Measurements from ENCODE around the gene MYH10.

MYH10 gene

DNA sequence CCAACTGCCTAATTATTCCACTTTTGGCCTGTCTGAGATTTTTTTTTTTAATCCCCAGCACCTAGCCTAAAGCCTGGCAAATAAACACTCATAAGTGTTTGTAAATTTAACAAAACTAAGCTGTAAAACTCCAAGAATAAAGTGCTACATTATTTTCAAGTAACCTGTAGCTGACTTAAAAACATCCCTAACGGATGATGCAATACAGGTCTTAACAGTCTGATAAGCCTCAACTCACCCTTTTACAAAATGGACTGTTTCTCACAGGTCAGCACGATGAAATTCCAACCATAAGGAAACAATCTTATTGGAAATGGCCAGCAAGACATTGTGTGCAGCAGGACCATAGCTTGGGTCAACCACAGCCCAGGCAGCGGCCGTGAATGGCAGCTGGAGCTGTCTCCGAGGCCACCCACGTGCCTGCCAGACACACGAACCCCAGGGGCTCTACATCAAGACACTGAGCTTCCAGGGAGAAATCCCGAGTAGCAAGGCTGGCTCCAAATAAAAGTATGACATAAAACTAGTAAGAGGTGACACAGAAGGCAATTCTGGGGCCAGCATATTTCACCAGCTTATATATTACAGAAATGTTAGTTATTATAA, 135.9 kb downstream of the MYH10 start:
- no peak for DNase-seq (ENCODE audit: low read depth)

DNA sequence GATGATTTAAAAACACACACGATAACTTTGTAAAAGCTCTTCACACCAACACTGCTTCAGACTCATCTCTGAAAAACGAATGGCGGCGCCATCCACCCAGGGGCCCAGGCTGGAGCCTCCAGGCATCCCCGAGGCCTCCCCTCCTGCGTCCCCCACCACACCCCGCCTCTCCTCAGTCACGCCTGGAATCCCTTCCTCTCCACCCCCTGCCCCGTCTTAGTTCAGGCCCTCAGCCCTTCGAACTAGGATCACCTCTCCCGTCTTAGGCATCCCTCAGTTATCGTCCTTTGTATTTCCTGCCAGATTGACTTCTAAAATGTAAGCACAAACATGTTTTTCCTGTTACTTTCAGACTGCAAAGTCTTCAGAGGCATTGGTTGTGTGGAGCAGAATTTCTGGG, 136.5 kb downstream of the MYH10 start:
- no peak for DNase-seq (ENCODE audit: low read depth)

DNA sequence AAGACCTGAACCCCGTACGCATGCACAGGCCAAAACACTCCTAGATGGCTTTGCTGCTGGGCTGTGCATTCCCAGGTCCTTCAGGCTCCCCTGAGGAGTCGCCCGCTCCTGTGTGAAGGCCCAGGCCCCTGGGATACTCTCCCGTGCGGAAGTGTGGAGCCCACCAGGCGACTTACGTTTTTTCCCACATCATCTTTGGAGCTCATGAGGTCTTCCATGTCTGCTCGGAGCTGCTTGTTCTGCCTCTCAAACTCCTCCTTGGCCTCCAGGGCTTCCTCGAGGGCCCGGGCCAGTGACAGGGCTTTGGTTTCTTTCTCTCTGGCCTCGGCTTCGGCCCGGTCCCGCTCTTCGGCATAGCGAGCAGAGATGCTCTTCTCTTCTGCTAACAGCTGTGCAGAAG, 138.4 kb downstream of the MYH10 start:
- no peak for DNase-seq (ENCODE audit: low read depth)

DNA sequence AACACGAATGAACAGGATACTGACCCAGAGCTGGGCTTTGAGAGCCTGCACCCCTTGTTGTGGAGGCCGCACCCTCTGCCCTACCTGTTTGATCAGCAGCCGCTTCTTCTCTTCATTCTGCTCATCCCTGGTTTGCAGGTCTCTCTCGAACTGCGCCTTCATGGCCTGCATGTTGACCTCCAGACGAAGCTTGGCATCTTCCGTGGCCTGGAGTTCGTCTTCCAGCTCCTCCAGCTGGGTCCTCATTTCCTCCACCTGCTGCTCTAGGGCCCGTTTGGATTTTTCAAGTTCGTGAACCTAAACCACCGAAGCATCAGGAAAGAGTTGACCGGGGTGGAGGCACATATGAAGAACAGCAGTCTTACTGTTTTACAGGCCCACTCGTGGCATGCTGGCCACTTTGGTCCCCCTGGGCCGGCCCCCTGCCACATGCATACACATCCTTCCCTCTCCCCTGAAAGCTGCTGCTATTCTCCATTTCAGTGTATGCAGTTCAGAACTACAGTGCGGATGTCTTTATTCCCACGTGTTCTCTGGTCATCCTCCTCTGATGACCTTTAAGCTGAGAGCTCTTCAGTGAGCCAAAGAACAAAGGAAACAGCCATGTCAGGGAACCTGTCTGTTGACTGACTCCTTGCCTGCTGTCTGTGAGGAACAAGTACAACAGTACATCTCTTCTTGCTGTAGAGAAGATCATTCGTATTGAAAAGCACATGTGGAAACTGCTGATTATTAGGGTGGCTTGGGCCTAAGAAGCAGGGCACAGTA, 140.1 kb downstream of the MYH10 start:
- DNase-seq (ENCODE audit: low read depth) = no peak

DNA sequence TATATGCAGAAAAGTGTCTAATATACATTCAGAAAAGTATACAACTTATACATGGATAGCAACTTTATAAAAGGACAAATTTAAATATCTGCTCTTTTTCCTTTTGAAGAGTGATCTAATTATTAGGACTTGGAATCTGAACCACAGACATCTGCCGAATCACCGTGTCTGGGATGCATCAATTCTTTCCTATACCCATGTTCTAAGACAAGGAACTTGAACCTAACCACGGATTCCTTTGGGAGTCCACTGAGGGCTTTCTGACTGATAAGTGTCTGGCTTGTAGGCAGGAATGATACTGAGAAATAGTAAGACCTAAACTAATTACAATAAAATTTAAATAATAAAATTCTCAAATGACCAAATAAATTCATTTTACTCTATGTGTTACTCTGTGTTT, 140.7 kb downstream of the MYH10 start:
- DNase-seq (ENCODE audit: low read depth) = no peak

DNA sequence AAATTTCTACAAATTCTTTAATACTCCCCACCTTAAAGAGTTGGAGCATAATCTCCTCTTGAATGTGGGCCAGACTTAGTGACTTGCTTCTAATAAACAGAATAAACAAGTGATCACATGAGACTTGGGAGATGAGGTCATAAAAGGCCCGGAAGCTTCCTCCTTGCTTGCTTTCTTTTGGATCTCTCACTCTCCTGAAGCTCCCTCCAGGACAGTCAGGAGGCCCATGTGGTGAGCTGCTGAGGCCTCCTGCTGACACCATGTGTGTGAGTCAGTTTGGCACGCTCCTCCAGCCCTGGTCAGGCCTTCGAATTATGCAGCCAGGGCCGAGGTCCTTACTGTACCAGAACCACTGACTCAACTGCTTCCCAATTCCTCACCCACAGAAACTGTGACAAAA, 141.6 kb downstream of the MYH10 start:
- DNase-seq (ENCODE audit: low read depth) = peak; percentile 86

DNA sequence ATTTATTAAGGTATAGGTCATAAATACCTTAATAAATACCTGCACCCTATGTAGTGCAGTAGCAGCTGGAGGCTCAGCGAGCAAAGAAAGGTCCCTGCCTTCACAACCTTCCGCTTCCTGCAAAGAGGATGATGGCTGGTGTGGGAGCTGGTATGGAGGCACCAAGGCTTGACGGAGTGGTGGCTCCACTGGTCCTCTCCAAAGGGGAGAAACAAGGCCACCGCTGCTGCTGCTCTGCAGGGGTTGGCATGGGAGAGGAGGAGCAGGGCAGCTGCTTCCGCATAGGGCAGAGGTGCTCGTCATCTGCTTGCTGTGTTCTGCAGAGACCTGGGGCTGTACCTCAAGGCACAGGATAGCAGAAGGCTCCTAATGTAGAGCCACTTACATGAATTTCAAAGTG, 142.0 kb downstream of the MYH10 start:
- DNase-seq (ENCODE audit: low read depth) = no peak

DNA sequence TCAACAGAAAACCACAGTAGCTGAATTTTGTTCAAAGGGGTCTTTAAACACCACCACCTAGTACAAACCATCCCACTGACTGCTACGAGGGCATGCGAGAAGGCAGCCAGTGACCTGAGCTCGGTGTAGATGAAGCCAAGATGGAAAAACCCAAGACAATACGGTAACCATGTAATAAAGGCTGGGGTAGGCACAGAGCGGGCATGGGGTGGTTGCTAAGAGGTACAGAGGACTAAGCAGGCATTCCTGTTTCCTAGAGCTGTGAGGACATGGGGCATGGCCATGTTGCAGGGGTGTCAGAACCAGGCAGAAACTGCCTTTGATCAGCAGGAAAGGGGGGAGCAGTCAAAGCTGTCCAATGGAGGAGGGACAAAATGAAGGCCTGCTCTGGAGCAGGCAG, 142.8 kb downstream of the MYH10 start:
- no peak for DNase-seq (ENCODE audit: low read depth)

DNA sequence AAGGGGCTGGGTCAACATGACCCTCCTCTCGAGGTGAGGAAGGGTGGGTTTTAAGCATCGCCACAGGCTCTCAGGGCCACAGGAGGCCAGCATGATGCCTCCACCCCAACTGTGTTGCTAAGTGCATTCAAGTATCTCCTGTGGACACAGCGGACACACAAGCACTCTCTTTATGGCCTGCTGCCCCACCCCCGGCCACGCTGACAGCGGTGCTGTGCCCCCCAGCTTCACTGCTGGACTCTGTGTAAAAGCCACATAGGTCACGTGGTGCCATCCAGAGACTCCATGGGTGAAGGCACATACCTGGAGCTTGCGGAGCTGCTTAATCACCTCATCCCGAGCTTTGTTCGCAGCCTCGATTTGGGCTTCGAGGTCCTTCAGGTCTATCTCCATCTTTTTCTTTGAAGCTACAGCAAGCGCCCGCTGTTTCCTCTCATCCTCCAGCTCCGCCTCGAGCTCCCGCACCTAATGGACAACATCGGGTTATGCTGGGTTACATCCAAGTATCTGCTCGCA, 143.3 kb downstream of the MYH10 start:
- no peak for DNase-seq (ENCODE audit: low read depth)

DNA sequence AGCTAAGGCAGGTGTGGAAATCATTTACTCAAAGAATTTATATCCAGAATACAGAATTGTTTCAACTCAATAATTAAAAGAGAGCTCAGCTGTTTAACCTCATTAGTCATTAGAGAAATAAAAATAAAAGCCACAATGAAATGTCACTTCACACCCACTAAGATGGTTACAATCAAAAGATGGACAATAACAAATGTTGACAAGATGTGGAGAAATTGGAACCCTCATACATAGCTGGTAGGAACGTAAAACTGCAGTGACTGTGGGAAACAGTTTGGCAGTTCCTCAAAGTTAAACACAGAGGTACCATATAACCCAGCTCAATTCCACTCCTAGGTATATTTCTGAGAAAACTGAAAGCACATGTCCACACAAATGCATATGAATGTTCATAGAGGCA, 145.0 kb downstream of the MYH10 start:
- no peak for DNase-seq (ENCODE audit: low read depth)

DNA sequence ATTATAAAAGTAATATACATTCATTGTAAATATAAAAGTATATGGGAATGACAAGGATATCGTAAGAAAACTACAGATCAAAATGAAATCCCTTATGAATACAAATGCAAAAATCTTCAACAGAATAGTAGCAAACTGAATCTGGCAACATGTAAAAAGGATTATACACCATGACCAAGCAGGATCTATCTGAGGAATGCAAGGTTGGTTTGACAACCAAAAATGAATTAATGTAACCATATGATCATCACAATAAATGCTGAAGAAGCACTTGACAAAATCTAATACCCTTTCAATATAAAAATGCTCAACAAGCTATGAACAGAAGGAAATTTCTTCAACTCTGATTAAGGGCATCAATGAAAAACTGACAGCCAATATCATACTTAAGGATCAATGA, 146.1 kb downstream of the MYH10 start:
- DNase-seq (ENCODE audit: low read depth) = no peak

DNA sequence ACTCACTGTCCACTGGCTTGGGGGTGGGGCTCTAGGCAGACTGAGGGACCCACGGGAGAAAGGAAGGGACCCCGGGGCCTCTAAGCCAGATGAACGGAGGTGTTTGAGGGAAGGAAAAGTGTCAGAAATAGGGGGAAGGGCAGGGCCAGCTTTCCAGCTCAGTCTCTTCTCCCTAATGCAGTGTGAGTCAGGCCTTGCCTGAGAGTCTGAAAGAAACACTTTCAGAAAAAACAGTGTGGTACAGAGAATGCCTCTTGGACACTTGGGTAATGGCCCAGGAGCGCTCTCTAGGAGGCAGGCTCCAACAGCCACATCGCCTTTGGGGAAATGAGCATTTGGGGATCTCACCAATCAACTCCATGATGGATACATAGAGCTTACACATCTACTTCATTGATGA, 148.0 kb downstream of the MYH10 start:
- no peak for DNase-seq (ENCODE audit: low read depth)

DNA sequence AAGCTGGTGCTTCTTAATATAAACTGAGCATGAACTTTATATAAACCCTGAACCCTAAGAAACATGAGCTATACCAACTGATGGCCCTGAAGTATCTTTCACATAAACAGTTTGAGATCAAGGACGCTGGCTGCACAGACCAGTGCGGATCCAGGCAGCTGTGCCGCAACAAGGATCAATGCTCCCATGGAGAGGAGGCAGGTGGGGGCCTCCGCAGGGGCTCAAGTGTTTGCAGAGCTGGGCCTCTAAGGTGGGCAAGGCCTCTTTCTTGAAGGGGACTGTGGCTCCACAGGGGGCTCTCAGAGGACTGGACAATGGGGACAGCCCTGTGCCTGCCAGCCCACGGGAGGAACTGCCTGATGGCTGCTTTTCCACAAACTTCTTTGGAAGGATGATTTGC, 148.8 kb downstream of the MYH10 start:
- no peak for DNase-seq (ENCODE audit: low read depth)

DNA sequence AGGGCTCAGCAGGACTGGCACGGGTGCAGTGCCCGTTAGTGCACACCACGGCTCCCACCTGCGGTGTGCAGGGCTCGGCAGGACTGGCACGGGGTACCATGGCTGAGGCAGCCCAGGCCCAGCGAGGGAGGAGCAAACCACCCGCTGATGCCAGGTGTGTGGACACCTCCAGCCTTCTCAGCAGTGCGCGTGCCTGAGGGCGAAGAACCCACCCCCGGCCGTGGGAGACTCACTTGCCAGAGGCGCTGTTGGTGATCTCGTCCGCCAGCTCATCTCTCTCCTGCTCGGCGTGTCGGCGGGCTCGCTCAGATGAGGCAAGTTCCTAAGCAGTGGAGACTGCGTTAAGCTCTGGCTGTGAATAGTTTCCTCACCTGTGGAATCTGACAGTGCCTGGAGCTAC, 149.4 kb downstream of the MYH10 start:
- DNase-seq (ENCODE audit: low read depth) = no peak

DNA sequence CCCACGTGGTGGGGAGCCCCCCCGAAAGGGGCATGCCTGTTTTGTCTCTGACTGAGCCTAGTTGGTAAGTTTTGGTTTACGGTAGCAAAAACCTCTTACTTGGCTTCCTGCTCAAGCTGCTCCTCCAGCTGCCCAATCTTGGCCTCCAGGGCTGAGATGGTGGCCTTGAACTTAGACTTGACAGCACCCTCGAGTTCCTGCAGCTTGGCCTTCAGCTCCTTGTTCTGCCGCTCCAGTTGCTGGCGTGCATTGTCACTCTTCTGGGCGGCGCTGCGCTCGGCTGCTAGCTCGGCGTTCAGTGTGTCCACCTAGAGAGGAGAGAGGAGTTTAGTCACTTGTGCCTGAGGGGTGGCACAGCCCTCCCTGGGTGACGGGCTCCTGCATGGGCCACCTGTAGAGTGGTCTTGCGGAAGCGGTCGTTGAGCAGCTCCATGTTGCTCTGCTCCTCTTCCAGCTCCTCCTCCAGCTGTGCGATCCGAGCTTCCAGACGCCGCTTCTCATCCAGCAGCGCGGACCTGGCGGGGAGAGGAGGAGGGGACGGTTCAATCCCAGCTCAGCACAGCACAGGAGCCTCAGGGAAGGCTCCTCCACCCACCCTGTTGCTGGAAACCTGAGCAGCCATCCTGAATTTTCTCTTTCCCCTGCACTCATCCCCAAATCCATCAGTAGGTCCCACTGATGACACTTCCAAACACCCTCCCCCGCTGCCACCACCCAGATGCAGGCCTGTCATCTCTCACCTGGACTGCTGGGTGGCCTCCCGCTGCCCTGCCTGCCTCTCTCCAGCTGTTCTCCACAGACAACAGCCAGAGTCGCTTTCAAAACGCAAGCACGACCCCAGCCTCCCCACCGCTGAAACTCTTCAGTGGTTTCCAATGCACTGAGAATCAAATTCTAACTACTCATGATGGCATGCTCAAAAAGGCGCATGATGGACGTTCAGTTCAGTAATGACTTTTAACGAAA, 150.2 kb downstream of the MYH10 start:
- DNase-seq (ENCODE audit: low read depth) = no peak

DNA sequence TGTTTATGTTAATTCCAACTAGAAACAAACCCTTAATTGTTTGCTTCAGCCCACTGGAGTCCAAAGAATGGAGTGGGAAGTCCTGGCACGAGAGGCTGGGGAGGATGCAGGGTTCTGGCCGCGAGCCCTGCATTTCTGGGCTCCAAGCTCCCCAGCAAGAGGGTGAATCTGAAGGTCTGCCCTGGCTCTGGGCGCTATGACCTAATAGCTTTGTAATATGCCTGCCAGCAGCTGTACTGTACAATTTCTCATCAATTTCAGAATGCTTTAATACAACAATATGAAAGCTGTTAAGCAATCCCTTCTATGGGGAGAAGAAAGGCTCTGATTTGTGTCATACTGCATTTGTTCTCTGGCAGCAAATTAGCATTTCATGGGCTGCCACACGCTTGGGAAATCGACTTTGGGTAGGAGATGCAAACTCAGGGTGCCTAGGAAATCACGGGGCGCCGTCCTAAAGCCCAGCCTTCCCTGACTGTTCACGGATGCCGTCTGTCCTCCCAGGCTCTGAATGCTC, 151.0 kb downstream of the MYH10 start:
- peak; percentile 92 for DNase-seq (ENCODE audit: low read depth)

DNA sequence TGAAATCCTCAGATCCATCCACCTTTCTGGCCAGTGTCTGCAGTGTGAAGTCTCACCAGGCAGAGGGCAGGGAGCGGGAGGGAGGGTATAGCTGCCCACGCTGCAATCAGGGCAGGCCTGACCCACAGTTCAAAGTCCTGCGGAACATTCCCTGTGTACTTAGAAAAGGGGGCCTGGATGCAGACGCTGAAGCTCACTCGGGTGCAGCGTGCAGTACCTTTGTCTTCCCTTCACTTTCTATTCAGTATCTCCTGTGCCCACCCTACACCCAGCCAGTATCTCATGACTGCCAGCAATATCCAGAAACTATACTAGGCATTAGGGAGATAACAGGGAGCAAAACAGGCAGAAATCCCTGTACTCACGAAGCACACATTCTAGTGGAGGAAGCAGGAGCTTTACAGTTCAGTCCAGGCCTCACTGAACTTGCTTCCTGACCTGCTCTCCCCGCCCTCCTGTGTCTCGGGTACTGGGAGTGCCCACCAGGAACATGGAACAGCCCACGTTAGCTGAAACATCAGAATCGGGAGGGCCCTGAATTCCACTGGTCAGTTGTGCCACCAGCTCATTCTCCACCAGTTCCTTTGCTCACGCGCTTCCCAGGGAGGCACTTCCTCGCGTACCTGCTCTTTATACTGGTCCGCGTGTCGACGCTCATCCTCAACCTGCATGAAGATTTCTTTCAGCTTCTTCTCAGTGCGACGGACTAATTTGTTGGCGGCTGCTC, 152.6 kb downstream of the MYH10 start:
- no peak for DNase-seq (ENCODE audit: low read depth)

DNA sequence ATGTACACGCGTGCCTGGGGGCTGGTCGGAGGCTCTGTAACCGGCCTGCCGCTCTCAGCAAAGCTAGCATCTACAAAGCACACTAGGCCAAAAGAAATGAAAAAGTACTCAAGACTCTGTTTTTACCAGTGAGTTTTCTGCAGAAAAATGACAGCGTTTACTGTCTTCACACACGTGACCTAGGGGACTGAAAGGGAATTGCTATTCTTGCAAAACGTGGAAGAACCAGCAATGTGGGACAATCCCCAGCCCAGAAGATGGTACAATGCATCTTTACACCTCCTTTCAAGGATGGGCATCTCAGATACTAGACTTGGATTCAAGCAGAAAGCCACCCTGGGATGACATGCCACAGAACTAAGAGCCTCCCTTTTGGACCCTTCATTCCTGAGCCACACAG, 153.4 kb downstream of the MYH10 start:
- DNase-seq (ENCODE audit: low read depth) = no peak

DNA sequence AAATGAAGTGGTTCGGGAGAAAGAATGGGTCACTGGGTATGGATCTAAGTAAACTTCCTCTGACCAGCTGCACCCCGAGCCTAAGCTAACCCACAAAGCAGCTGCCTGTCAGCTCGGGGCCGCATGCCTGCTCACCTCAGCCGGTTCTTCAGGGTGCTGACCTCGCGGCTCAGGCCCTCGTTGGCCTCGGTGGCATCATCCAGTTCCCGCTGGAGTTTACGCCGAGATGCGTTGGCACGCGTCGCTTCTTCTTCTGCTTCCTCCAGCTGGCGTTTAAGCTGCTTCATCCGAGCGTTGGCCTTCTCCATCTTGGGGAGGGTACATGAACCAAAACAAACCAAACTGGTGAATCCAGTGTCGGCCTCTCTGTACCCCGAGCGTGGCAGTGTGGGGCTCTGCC, 153.8 kb downstream of the MYH10 start:
- DNase-seq (ENCODE audit: low read depth) = no peak

DNA sequence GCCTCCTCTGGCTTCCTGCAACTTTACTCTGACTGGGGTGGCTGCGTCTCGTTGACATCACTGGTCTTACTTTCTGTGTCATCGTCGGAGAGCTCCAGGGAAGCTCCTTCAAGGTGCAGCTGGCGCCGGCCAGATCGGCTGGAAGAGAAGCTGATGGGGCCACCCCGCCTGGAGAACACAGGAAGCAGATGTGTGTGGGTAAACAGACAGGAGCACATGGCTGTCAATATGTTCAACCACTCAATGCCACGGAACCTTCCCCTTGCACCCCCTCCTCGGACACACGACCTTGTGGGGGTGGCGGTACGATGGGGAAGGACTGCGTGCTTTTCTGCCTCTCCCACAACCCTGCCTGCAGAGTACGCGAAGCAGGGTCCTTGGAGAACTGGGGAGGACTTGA, 154.7 kb downstream of the MYH10 start:
- no peak for DNase-seq (ENCODE audit: low read depth)

DNA sequence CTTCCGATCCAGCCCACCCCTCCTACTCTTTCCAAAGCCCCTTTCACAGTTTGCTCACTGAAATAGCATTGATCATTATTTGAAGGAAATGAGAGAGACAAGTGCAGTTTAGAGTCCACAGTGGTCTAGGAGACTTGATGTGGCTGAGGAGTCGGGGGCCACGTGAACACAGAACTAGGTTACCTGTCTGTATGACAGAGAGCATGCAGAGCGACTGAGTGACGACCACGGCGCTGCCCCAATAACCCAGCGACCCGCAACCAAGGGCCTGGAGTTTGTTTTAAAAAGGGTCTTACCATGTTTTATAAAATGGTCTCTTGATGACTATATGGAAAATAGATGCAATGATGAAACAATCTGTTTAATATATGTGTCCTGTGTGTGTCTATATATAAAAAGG, 155.3 kb downstream of the MYH10 start:
- no peak for DNase-seq (ENCODE audit: low read depth)

DNA sequence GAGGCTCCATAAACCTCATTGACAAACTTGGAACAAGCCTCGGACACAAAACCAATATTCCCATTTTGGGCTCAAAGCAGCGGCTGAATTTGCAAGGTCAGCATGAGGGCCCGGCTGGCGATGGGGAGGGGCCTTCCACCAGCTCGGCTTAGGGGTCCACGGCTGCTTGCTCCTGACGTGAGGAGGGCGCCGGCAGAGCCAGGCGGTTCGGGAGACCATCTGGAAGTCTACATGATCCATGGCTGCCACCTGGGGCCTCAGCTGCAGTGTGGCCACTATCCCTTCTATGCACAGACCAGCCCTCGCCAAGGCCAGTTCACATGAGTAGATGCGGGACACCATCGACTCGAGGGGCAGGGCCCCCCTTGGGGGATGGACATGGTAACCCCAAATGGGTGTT, 155.7 kb downstream of the MYH10 start:
- no peak for DNase-seq (ENCODE audit: low read depth)

Data from GM04503 (cell line).